PC-3 (cell line): ENCODE data around the gene CRHR2. TPM values are rescaled to one million over a fixed set of nuclear protein-coding genes. Genes with fewer than 3 reads are reported as not detected.

ENCODE experiments used
- ATAC-seq: fragments of 200-7000 bp; cut with Tn5 transposase; 2 replicates; pipeline ENCODE4 v1.9.1; 2020; ENCODE audit warnings: mild to moderate bottlenecking, moderate library complexity
- BruUV-seq: library from RNA; stranded (reverse); fragments of 400-500 nt; replicated peaks from 2 replicates; lab custom pipeline; 2021; lab: Mats Ljungman, UMichigan
- CTCF ChIA-PET: fragments of 300-600 bp; sonication (Branson Sonifier 250); formaldehyde crosslinking; loops from one replicate; lab custom pipeline; 2022; ENCODE audit warnings: antibody characterized with exemption; lab: Charles Lee
- POLR2A ChIA-PET: fragments of 300-600 bp; sonication (Branson Sonifier 250); formaldehyde crosslinking; loops from one replicate; lab custom pipeline; 2022; ENCODE audit warnings: antibody characterized with exemption; ENCODE audit not compliant: unreplicated experiment; lab: Charles Lee
- DNase-seq: peaks from one replicate; pipeline ENCODE4 v3.0.0-alpha.2; 2015
- H2AFZ ChIP-seq: fragments of 300-600 bp; sonication (generic); 2 replicates; pipeline ENCODE4 v1.6.0; 2016; ENCODE audit warnings: antibody characterized with exemption, low read length
- H3F3A ChIP-seq: fragments of 300-600 bp; sonication (generic); one replicate; pipeline ENCODE4 v1.6.0; 2017; ENCODE audit warnings: antibody characterized with exemption, low read length, control low read depth, mild to moderate bottlenecking; ENCODE audit not compliant: unreplicated experiment
- H3K27ac ChIP-seq: fragments of 300-600 bp; sonication (generic); 2 replicates; pipeline ENCODE4 v1.5.1; 2016; ENCODE audit warnings: mild to moderate bottlenecking, low read length
- H3K27me3 ChIP-seq: fragments of 300-600 bp; sonication (generic); 2 replicates; pipeline ENCODE4 v1.6.1; 2016; ENCODE audit warnings: low read length, mixed read lengths
- H3K36me3 ChIP-seq: fragments of 300-600 bp; sonication (generic); 2 replicates; pipeline ENCODE4 v1.6.1; 2016; ENCODE audit warnings: low read depth, mixed run types, low read length, mixed read lengths
- H3K4me1 ChIP-seq: fragments of 300-600 bp; sonication (generic); 2 replicates; pipeline ENCODE4 v1.5.1; 2016; ENCODE audit warnings: low read length; ENCODE audit not compliant: insufficient read depth
- H3K4me2 ChIP-seq: fragments of 300-600 bp; sonication (generic); 2 replicates; pipeline ENCODE4 v1.6.0; 2016; ENCODE audit warnings: low read length
- H3K4me3 ChIP-seq: fragments of 300-600 bp; sonication (generic); 2 replicates; pipeline ENCODE4 v1.5.1; 2016; ENCODE audit warnings: mild to moderate bottlenecking, low read length, mixed read lengths
- H3K79me2 ChIP-seq: fragments of 300-600 bp; sonication (generic); 2 replicates; pipeline ENCODE4 v1.6.1; 2017; ENCODE audit warnings: low read length, mixed read lengths
- H3K9ac ChIP-seq: fragments of 300-600 bp; sonication (generic); 2 replicates; pipeline ENCODE4 v1.6.0; 2016; ENCODE audit warnings: mild to moderate bottlenecking, low read length
- H3K9me2 ChIP-seq: fragments of 300-600 bp; sonication (generic); replicated peaks from 2 replicates; pipeline ENCODE4 v1.6.1; 2016; ENCODE audit warnings: mixed run types, low read length, mixed read lengths
- H3K9me3 ChIP-seq: fragments of 300-600 bp; sonication (generic); 2 replicates; pipeline ENCODE4 v1.6.1; 2016; ENCODE audit warnings: low read length, mixed read lengths
- H4K20me1 ChIP-seq: fragments of 300-600 bp; sonication (generic); 2 replicates; pipeline ENCODE4 v1.6.1; 2016; ENCODE audit warnings: low read length, mixed read lengths
- EZH2 ChIP-seq: fragments of 300-600 bp; sonication (generic); IDR thresholded peaks from one replicate; pipeline ENCODE4 v1.6.1; 2017; ENCODE audit warnings: antibody characterized with exemption, mild to moderate bottlenecking, low read length; ENCODE audit not compliant: unreplicated experiment
- EZH2phosphoT487 ChIP-seq: fragments of 300-600 bp; sonication (generic); IDR thresholded peaks from 2 replicates; pipeline ENCODE4 v1.6.1; 2018; ENCODE audit warnings: mild to moderate bottlenecking, antibody characterized with exemption, low read length, borderline replicate concordance
- intact Hi-C: fragments of 100-400 bp; cut with micrococcal nuclease; formaldehyde crosslinking; loops from 2 replicates; pipeline ENCODE4 v1.9.0; 2023
- total RNA-seq: library from RNA; depleted of rRNA; stranded (reverse); fragments of >200 nt; gene quantifications from 2 replicates; pipeline ENCODE4 v1.2.3, GENCODE V29; 2014
- TF ChIP-seq, protein P1 (sequence below): fragments of 300-600 bp; sonication (generic); conservative IDR thresholded peaks from 2 replicates; pipeline ENCODE4 v1.5.1; 2017; ENCODE audit warnings: antibody characterized with exemption, low read depth, mild to moderate bottlenecking, low read length

The CRHR2 gene
- total RNA-seq, 1 experiment from 2014 or later: not detected

DNA sequence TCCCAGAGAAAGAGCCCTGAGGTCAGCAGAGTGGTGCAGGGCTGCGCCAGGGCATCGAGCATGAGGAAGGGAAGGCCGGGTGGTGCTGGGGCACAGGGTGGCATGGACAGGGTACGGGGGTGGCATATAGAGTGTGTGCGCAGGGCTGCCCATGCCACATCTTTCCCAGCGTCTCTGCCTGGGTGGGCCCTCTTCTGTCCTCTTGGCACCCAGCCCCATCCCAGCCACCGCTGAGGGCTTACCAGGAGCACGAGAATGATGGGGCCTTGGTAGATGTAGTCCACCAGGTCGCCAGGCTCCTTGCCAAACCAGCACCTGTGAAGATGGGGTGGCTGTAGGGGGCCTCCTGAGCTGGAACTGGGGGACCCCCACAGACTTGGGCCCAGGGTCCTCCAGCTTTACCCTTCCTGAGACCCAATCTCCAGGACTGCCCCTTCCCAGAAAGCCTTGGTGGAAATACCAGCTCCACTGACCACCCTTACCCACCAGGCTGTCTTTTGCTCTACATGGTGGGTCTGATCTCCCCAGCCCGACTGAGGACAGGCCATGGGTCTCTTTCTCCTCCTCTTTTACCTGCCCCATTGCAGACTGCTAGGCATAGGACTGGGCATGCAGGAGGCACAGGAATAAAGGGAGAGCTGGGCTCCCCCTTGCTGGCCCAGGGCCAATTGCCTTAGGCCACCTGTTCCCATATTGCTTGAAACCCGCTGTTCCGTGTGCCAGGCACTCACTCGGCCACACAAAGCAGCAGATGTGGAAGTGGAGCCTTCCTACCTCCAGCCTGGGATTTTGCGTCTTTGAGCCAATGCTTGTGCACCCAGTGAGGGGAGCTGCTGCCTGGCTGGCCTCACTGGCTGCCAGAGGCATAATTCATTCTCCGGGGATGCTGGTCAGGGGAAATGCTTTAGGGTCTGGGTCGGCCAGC lies 21.7 kb downstream of the CRHR2 start:
- no peak for TF ChIP-seq EZH2phosphoT487
- H3K4me1 ChIP-seq: no peaks in the 10 kb centered on the region
- H3K9me2 ChIP-seq: no peaks in the 10 kb centered on the region
- H3K4me3 ChIP-seq: no peak overlapping the region
- no peak overlapping the region for H3K4me2 ChIP-seq
- ATAC-seq (no peak), DNase-seq (no peak)
- H3K79me2 ChIP-seq: no peaks in the 10 kb centered on the region
- intact Hi-C loops: no loop called here
- ChIA-PET CTCF (no interaction called here), POLR2A (no interaction called here)
- no peak overlapping the region for H3K9ac ChIP-seq
- H3K9me3 ChIP-seq: no peaks in the 10 kb centered on the region
- no peaks in the 10 kb centered on the region for H4K20me1 ChIP-seq
- no peaks in the 10 kb centered on the region for H3K36me3 ChIP-seq
- no peaks in the 10 kb centered on the region; the same call in 1 of the 2 replicates for H3K27me3 ChIP-seq
- no TSS peak for BruUV-seq
- no peak overlapping the region for H2AFZ ChIP-seq
- no peak overlapping the region for H3K27ac ChIP-seq
- no peaks in the 10 kb centered on the region for H3F3A ChIP-seq

DNA sequence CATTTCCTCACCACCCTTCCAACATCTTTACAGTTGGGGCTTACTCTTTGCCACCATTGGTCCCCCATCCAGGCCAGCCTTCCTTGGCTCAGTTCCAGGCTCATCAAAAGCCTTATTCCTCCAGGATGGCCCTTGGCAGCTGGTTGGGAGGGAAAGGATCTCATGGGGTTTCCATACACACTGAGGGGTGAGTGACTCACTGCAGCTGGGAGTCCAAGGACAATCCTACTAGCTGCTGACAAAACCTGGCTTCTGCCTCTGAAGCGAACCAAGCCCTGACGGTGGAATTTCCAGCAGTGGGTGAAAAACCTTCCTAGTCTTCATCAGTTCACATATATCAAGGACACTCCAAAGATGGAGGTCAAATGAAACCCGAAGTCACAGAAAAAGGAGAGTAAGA lies 22.9 kb downstream of the CRHR2 start:
- CTCF ChIA-PET: no interaction called here
- POLR2A ChIA-PET: no interaction called here
- no peak overlapping the region for H3K27ac ChIP-seq
- no TSS peak for BruUV-seq
- no peak for TF ChIP-seq EZH2phosphoT487
- TF ChIP-seq, protein P1, sequence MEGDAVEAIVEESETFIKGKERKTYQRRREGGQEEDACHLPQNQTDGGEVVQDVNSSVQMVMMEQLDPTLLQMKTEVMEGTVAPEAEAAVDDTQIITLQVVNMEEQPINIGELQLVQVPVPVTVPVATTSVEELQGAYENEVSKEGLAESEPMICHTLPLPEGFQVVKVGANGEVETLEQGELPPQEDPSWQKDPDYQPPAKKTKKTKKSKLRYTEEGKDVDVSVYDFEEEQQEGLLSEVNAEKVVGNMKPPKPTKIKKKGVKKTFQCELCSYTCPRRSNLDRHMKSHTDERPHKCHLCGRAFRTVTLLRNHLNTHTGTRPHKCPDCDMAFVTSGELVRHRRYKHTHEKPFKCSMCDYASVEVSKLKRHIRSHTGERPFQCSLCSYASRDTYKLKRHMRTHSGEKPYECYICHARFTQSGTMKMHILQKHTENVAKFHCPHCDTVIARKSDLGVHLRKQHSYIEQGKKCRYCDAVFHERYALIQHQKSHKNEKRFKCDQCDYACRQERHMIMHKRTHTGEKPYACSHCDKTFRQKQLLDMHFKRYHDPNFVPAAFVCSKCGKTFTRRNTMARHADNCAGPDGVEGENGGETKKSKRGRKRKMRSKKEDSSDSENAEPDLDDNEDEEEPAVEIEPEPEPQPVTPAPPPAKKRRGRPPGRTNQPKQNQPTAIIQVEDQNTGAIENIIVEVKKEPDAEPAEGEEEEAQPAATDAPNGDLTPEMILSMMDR: no peak
- TF ChIP-seq EZH2: no peak
- no peak overlapping the region for H2AFZ ChIP-seq
- H3K27me3 ChIP-seq: no peaks in the 10 kb centered on the region; the same call in 1 of the 2 replicates
- DNase-seq (no peak), ATAC-seq (no peak)
- H3K36me3 ChIP-seq: no peaks in the 10 kb centered on the region
- no peak overlapping the region for H3K4me2 ChIP-seq
- H3F3A ChIP-seq: no peaks in the 10 kb centered on the region
- intact Hi-C loops: no loop called here
- no peak overlapping the region for H3K4me3 ChIP-seq
- no peaks in the 10 kb centered on the region for H3K4me1 ChIP-seq
- H3K79me2 ChIP-seq: no peaks in the 10 kb centered on the region
- no peaks in the 10 kb centered on the region for H3K9me3 ChIP-seq
- no peaks in the 10 kb centered on the region for H3K9me2 ChIP-seq
- H3K9ac ChIP-seq: no peak overlapping the region
- no peaks in the 10 kb centered on the region for H4K20me1 ChIP-seq

GRCh38 chr7:30658479-30659074 lies 23.7 kb downstream of the CRHR2 start:
- POLR2A ChIA-PET: no interaction called here

More at GRCh38 chr7:30658479-30659074, 23.7 kb downstream of the CRHR2 start:
- no peak overlapping the region for H2AFZ ChIP-seq
- no peaks in the 10 kb centered on the region for H3K9me3 ChIP-seq
- no peak overlapping the region for H3K4me3 ChIP-seq
- no peak overlapping the region for H3K4me2 ChIP-seq
- TF ChIP-seq, protein P1: no peak
- TF ChIP-seq EZH2 (no peak), EZH2phosphoT487 (no peak)
- no peaks in the 10 kb centered on the region for H3K4me1 ChIP-seq
- intact Hi-C loops: no loop called here
- ATAC-seq (no peak), DNase-seq (no peak)
- H3F3A ChIP-seq: no peaks in the 10 kb centered on the region
- no TSS peak for BruUV-seq
- H3K9me2 ChIP-seq: no peaks in the 10 kb centered on the region
- no peaks in the 10 kb centered on the region; the same call in 1 of the 2 replicates for H3K27me3 ChIP-seq
- H3K9ac ChIP-seq: no peak overlapping the region
- no peaks in the 10 kb centered on the region for H3K36me3 ChIP-seq
- CTCF ChIA-PET: no interaction called here
- H3K79me2 ChIP-seq: no peaks in the 10 kb centered on the region
- no peak overlapping the region for H3K27ac ChIP-seq
- H4K20me1 ChIP-seq: no peaks in the 10 kb centered on the region
